ENCODE results near the gene ATG4C.
A peak's percentile ranks its signal among the peaks of the same experiment; 100 is the strongest.

ATG4C gene

DNA sequence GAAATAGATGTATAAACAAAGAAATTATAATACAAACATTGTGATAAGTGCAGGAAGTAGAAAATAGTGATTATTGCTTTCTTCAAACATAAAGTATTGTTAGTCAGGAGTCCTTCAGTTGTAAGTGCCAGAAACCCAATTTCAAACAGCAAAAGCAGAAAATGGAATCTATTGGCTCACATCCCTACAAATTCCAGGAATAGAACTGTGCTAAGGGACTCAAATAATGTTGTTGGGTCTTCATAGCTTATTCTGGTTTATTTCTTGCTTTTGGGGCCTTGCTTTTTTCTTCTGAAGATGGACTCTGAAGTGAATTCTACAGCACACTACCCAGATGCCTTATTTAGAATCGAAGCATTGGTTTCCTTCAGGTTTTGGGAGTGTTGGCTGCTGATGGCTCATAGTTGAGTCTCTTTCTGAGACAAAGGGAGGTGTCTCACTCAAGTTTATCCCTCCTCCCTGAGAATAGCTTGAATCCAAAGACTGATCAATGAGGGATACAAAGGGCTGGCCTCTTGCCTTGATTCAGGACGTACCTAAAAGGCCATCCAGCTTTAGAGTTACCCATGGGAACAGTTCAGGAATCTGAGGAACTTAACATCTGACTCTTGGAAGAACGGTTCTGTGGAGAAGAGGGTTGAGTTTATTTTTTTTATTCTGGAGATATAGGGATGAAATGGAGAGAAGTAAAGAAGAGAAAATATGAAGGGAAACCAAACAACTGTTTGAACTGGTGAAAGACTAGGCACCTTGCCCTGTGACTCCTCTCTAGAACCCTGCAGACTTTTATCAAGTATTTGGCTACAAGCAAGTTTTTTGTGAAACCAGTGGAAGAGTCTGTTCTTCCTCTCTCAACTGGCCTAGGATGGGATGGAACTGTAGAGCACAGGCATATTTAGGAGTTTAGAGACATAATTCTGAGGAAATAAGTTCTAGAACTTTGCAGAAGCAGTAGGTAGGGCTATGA is 39.0 kb upstream of the ATG4C start:
- Histone ChIP-seq H3K4me2 (ENCODE audit: low read length) (no peak overlapping the region), H3K27me3 (ENCODE audit: control insufficient read depth, low read length) (no peaks in the 10 kb centered on the region), H3K27ac (ENCODE audit: low read depth, low read length) (no peak overlapping the region), H3K79me2 (ENCODE audit: control insufficient read depth, low read length) (no peaks in the 10 kb centered on the region), H3F3A (ENCODE audit: control insufficient read depth, insufficient read depth) (no peaks in the 10 kb centered on the region), H3K4me1 (ENCODE audit: control insufficient read depth, low read length) (peaks cover 3% of the 10 kb centered on the region; the same call in 1 of the 2 replicates), H4K20me1 (ENCODE audit: control insufficient read depth, insufficient read depth, low read depth, low read length) (no peaks in the 10 kb centered on the region), H3K9me3 (ENCODE audit: control insufficient read depth, insufficient read depth, low read length) (no peaks in the 10 kb centered on the region), H3K36me3 (ENCODE audit: control insufficient read depth, low read length) (no peaks in the 10 kb centered on the region), H3K4me3 (ENCODE audit: low read length) (no peak overlapping the region), H3K9me2 (replicated peaks; ENCODE audit: control insufficient read depth, low read length) (no peaks in the 10 kb centered on the region)
- TF ChIP-seq EZH2phosphoT487 (IDR thresholded peaks at IDR 0.05; ENCODE audit: borderline replicate concordance, low read length), result no peak
- TF ChIP-seq, protein P1, sequence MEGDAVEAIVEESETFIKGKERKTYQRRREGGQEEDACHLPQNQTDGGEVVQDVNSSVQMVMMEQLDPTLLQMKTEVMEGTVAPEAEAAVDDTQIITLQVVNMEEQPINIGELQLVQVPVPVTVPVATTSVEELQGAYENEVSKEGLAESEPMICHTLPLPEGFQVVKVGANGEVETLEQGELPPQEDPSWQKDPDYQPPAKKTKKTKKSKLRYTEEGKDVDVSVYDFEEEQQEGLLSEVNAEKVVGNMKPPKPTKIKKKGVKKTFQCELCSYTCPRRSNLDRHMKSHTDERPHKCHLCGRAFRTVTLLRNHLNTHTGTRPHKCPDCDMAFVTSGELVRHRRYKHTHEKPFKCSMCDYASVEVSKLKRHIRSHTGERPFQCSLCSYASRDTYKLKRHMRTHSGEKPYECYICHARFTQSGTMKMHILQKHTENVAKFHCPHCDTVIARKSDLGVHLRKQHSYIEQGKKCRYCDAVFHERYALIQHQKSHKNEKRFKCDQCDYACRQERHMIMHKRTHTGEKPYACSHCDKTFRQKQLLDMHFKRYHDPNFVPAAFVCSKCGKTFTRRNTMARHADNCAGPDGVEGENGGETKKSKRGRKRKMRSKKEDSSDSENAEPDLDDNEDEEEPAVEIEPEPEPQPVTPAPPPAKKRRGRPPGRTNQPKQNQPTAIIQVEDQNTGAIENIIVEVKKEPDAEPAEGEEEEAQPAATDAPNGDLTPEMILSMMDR (IDR thresholded peaks at IDR 0.05; ENCODE audit: low read depth, low read length, poor library complexity, severe bottlenecking), result no peak

DNA sequence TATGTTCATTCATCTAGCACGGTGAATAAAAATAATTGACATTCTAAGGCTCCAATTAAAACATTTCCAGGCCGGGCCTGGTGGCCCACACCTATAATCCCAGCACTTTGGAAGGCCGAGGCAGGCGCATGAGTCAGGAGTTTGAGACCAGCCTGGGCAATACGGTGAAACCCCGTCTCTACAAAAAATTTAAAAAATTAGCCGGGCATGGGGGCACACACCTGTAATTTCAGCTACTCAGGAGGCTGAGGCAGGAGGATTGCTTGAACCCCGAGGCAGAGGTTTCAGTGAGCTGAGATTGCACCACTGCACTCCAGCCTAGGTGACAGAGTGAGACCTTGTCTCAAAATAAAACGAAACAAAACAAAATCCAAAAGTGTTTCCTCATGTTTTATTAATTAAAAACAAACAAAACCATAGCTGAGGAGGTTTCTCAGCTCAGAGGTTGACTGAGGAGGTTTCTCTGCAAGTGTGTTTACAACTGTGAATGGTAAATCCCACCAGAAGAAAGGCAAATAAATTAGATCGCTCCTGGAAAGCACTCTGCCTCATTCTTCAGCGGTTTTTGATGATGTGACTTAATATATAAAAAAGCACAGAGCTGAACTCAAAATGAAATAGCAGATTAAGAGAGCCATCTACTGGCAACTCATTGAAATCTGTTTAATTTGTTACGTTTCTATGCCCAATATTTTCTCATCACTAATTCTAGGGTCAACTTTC is 37.7 kb upstream of the ATG4C start:
- H3K27ac ChIP-seq (ENCODE audit: low read depth, low read length), result no peak overlapping the region
- H3K9me2 ChIP-seq (replicated peaks; ENCODE audit: control insufficient read depth, low read length), result no peaks in the 10 kb centered on the region
- no peaks in the 10 kb centered on the region for H3K9me3 ChIP-seq (ENCODE audit: control insufficient read depth, insufficient read depth, low read length)
- H3K36me3 ChIP-seq (ENCODE audit: control insufficient read depth, low read length), result no peaks in the 10 kb centered on the region
- TF ChIP-seq, protein P1 (IDR thresholded peaks at IDR 0.05; ENCODE audit: low read depth, low read length, poor library complexity, severe bottlenecking), result peak; percentile 61
- no peak for TF ChIP-seq EZH2phosphoT487 (IDR thresholded peaks at IDR 0.05; ENCODE audit: borderline replicate concordance, low read length)
- H3K27me3 ChIP-seq (ENCODE audit: control insufficient read depth, low read length), result no peaks in the 10 kb centered on the region
- peak overlapping the region; percentile 15; the same call in 1 of the 2 replicates for H3K4me2 ChIP-seq (ENCODE audit: low read length)
- H3F3A ChIP-seq (ENCODE audit: control insufficient read depth, insufficient read depth), result no peaks in the 10 kb centered on the region
- no peak overlapping the region for H3K4me3 ChIP-seq (ENCODE audit: low read length)
- peaks cover 3% of the 10 kb centered on the region; the same call in 1 of the 2 replicates for H3K4me1 ChIP-seq (ENCODE audit: control insufficient read depth, low read length)
- no peaks in the 10 kb centered on the region for H3K79me2 ChIP-seq (ENCODE audit: control insufficient read depth, low read length)
- H4K20me1 ChIP-seq (ENCODE audit: control insufficient read depth, insufficient read depth, low read depth, low read length), result no peaks in the 10 kb centered on the region

DNA sequence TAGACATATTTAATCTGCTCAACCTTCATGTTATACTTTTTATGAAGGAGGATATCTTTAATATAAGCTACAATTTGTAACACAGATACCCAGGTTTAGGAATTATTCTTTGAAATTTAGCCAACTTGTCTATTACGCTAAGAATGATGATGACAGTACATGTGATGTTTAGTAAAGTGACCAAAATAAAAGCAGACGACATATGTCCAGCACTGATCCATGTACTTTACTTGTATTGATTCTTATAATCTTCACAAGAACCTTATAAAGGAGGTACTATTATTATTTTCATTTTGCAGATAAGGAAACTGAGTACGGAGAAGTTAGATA is 37.2 kb upstream of the ATG4C start:
- Histone ChIP-seq H3K4me1 (ENCODE audit: control insufficient read depth, low read length) (peaks cover 3% of the 10 kb centered on the region; the same call in 1 of the 2 replicates), H3K27me3 (ENCODE audit: control insufficient read depth, low read length) (no peaks in the 10 kb centered on the region), H3K79me2 (ENCODE audit: control insufficient read depth, low read length) (no peaks in the 10 kb centered on the region), H3K9me2 (replicated peaks; ENCODE audit: control insufficient read depth, low read length) (no peaks in the 10 kb centered on the region), H3K27ac (ENCODE audit: low read depth, low read length) (no peak overlapping the region), H3K36me3 (ENCODE audit: control insufficient read depth, low read length) (no peaks in the 10 kb centered on the region), H3K4me2 (ENCODE audit: low read length) (no peak overlapping the region), H3F3A (ENCODE audit: control insufficient read depth, insufficient read depth) (no peaks in the 10 kb centered on the region), H4K20me1 (ENCODE audit: control insufficient read depth, insufficient read depth, low read depth, low read length) (no peaks in the 10 kb centered on the region), H3K4me3 (ENCODE audit: low read length) (no peak overlapping the region), H3K9me3 (ENCODE audit: control insufficient read depth, insufficient read depth, low read length) (no peaks in the 10 kb centered on the region)
- no peak for TF ChIP-seq EZH2phosphoT487 (IDR thresholded peaks at IDR 0.05; ENCODE audit: borderline replicate concordance, low read length)
- TF ChIP-seq, protein P1 (IDR thresholded peaks at IDR 0.05; ENCODE audit: low read depth, low read length, poor library complexity, severe bottlenecking), result no peak
